Stimulated activated CD4-positive, alpha-beta T cell treated with anti-CD3 and anti-CD28 coated beads, TNF-alpha, amount 100 ng/mL, for 4 hours (primary cell): ENCODE results near the gene FAM72B.
"Not testable (repeated sequence)": the region's sequence is repeated elsewhere in the genome, so short reads cannot be mapped to it uniquely, and the experiment has no call there.

Experiments
- DNase-seq, 3 experiments: peaks; one replicate each; pipeline ENCODE4 v3.0.0-alpha.2; 2020; ENCODE audit warnings: low read depth in 3 of 3

FAM72B gene

DNA sequence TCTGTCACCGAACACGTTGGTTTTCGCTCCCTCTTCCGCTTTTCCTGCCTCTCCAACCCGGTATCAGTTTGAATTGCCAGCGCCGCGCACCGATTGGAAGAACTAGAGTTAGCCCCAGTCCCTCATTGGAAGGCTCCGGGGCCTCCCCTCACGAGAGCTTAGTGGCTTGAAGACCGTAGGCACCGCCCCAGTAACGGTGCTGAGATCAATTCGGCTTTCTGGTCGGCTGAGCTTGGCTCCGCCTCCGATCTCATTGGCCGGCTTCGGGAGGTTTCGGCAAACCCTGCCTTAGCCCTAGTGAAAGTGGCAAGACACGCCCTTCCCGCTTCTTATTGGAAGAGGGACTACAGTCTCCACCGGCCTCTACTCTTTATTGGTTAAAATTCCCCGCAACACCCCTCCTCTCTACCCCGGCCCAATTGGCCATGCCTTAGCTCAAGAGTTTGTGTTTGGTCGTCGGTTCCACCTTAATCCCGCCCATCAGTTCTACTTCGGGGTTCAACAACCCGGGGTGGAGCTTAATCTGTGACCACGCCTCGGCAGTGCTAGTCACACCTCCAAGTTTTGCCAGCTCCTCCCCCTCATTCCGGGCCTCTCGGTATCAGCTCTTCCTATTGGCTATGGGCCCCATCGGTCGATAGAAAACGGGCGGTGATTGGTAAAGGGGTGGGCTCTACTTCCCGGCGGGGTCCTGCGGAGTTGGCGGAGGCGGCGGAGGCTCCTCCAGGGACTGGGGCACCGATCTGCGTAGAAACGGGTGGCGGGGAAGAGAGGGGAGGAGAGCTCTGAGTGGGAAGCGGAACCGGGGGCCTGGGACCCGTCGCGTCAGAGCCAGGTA lies at the start of gene FAM72B, which contains the start of gene SRGAP2C:
TSS of gene FAM72B (minus strand) at position 51 of the 838 bp plus-strand sequence. CDS start 851 bp downstream, outside the sequence.
TSS of gene SRGAP2C (plus strand) at position 686 of the 838 bp plus-strand sequence. CDS start 2,472 bp downstream, outside the sequence.
- DNase-seq = peak; percentile 57 to 86 (median 81)

DNA sequence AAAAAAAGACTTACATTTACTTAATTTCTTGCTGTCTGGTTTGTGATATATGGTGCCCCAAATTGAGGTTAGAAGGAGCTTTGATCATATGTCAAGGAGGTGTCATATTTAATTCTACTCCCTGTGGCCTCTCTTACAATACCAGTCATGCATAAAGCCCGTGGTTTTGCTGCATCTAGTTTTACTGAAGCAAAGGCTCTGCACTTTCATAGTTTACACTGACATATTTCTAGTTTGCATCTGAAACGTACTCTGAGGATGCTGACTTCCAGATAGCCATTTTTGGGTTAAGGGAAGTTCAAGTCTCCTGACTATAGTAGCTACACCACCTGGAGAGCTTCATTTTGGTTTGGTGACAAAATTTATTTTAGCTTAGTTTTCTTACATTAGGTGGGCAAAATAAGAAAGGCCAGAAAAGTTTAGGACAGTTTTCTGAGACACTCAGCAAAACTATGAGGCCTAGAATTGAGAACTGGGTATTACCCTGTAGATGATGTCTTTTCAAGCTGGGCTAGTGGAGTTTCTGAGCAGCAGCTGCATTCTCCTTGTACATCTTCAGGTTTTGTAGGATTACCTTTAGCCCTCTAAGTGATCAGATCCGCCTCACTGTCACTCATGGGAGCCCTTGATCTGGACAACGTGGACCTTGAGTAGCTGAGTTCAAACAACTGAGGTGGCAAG lies 48.4 kb upstream of the FAM72B start:
- not testable (repeated sequence) for DNase-seq

- DNase-seq = not testable (repeated sequence)
Measured at GRCh38 chr1:121230636-121231035, 46.5 kb upstream of the FAM72B start.

DNA sequence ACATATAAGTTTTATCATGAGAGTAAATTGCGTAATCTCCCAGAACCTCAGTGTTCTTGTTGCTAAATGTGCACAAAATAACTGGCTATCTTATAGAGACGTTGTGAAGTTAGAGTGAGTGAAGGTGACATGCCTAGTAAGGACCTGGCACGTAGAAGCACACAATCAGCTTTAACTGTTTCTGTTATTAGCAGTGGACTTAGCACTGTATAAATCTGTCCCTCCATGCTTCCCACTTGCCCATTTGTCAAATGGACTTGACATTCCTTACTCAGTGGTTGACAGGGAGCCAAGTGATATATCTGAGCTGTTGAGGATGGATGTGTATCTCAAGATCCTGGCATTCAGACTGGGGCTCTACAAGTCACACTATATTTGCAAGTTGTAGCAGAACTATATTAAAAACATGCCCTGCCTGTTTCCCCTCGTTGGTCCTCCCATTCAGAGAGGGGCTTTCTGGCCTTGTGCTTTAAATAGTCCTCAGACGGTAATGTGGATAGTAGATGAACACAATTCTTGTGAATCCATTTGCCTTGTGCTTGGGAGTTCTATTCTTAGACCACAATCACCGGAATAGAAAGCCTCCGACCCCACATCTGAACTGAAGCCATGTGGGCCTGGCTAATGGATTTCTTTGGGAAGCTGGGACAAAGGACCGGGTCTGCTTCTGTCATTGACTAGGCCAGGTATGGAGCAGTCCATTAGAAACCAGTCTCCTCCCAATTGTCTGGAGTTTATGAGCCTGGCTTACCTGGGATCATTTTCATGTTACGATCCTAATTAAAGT lies 43.6 kb upstream of the FAM72B start:
- not testable (repeated sequence) for DNase-seq

GRCh38 chr1:121226925-121227324 lies 42.8 kb upstream of the FAM72B start:
- DNase-seq = not testable (repeated sequence)

- DNase-seq = not testable (repeated sequence)
Measured at GRCh38 chr1:121226295-121226904, 42.3 kb upstream of the FAM72B start.

DNA sequence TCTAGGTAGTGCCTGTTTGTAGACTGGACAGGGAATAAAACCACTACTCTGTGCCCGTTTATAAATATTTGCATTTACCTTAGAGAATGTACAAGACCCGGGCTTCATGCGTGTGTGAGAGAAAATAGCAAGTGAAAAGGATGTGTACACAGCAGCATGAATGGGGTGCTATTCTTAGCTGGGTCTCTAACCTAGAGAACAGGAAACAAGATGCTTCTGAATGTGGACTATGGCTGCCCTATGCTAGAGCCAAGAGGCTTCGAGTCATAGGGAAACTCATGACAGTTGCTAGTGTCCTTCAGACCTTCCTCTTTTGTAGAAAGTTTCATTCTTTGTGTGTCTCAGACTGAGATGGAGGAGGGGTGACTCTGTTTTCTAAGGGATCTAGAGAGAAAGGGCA lies 40.6 kb upstream of the FAM72B start:
- DNase-seq = not testable (repeated sequence)

- DNase-seq = not testable (repeated sequence)
Measured at GRCh38 chr1:121221770-121222169, 37.6 kb upstream of the FAM72B start.

GRCh38 chr1:121216676-121217075 lies 32.5 kb upstream of the FAM72B start:
- not testable (repeated sequence) for DNase-seq

DNA sequence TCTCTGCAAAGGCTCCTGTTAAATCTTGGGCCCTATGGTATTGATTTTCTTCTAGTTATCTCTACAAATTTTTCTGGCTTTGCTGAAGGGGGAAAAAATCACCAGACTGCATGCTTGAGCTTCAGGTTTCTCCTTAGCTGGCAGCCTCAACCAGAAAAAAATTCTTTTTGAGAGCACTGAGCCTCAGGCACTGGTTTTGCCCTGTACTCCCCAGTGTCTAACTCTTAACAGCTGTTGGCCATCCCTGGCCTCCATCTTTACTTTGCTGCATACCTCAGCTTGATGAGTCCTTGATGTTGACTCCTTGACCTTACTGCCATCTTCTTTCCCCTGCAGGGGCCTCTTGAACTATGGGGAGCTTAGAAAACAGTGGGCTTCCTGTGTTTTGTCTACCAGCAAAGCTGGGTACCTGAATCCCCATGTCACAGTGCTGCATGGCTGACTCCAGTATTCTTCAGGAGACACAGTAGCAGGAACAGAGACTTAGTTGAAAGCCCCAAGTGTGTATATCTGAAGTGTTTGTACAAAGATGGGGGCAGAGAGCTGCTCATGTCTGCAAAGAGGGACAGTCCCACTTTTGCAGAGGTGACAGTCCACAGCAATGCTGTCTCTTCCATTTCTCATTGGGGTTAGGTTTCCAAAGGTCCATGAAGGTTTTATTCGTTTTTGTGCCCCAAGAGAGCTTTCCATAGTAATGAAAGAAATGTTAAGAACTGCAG lies 31.7 kb upstream of the FAM72B start:
- not testable (repeated sequence) for DNase-seq

GRCh38 chr1:121214544-121215156 lies 30.5 kb upstream of the FAM72B start:
- not testable (repeated sequence) for DNase-seq

GRCh38 chr1:121213491-121213890 lies 29.4 kb upstream of the FAM72B start:
- not testable (repeated sequence) for DNase-seq

DNA sequence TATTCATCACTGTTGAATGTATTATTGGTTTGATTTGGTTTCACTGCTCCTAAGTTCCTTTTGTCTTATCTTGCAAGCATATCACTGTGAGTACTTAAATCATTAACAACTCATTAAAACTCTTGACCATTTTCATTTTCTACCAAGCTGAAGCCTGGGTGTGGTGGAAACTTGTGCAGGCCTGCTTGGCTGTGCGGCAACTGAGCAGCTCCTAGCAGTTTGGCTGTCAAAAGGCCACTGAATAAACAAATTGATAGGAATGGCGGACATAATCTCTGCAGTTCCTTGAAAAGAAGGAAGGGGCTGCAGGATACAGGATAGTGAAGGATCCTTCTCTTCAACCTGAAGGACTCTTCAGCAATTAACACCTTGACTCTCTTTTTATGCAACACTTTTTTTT lies 26.6 kb upstream of the FAM72B start:
- not testable (repeated sequence) for DNase-seq

GRCh38 chr1:121208375-121208774 lies 24.2 kb upstream of the FAM72B start:
- not testable (repeated sequence) for DNase-seq

DNA sequence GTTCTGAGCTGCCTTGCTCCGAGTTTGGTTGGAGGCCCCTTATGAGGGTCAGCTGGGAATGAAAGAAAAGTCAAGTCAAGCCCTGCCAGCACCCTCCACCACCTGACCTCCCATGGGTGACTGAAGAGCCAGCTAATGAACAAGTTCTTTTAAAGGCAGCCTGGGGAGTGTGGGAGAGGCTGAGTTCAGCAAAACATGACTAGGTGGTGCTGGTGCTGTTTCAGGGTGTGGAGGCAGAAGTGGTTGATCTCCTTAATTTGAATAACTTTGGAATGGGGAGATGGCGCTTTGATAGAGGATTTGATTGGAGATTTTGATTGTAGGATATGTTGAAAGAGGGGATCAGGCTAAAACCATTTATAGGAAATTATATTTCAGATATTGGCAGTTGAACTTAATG lies 23.2 kb upstream of the FAM72B start:
- DNase-seq = not testable (repeated sequence)

GRCh38 chr1:121205786-121206711 lies 21.9 kb upstream of the FAM72B start:
- DNase-seq = not testable (repeated sequence)

DNA sequence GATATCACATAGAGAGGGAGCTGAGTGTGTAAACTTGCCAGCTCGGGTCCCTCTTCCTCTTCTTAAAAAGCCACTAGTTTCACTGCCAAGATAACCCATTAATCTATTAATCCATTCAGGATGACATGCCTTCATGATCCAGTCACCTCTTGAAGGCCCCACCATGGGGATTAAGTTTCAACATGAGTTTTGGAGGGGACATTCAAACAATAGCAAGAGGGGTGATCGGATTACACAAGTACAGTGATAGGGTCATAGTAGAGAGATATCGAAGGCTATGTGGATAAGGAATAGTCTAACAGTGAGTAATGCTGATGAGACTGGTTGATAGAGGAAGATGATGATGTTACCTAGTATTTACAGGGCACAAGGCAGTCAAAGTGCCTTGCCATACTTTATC lies 18.8 kb upstream of the FAM72B start:
- not testable (repeated sequence) for DNase-seq

GRCh38 chr1:121200985-121201981 lies 17.1 kb upstream of the FAM72B start:
- not testable (repeated sequence) for DNase-seq
